Measurements from ENCODE around the gene MZF1. TPM values are rescaled to one million over a fixed set of nuclear protein-coding genes. Genes with fewer than 3 reads are reported as not detected.

The MZF1 gene
- total and polyA plus RNA-seq, 9 of the 15 experiments (the other 6 are each of a cell fraction or from before 2014, with no cell fraction given), result 0.31 to 29.3 (median 11.5) TPM

DNA sequence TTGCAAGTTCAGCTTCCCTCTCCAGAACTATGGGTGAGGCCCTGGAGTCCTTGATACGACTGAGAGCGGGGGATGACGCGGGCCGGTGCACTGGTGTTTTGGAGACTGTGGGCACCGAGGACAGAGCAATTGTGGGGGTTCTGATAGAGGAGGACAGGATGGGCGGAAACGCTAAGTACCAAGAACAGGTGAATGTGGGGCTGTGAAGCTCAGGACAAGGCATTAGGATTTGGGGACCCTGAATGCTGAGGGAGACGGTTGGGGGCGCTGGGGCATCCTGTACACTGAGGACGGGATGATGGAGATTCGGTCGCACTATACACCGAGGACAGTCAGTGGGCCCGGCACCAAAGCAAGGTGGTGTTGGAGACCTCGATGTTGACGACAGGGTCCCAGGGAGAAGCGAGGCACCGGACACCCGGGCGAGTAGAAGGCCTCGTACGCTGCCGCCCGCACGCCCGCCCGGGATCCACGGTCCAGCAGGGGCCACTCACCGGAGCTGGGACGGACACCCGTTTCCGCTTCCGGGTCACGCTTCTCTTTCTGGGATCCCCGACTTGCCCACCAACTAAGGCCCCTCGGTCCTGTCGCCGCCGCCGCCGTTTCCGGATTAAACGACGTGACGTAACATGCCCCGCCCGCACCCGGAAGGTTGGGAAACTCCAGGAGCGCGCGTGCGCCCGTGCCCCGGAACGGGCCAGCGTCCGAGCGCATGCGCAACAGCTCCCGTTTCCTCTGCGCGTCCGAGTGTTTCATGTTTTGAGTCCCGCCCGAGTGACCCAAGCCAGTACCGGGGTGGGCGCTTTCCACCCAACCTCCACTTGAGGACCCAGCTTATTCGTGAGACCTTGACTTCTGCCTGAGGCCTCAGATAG lies 18.4 kb downstream of the MZF1 start, which contains the start of gene CHMP2A (continued):
- TF ChIP-seq, protein P1, sequence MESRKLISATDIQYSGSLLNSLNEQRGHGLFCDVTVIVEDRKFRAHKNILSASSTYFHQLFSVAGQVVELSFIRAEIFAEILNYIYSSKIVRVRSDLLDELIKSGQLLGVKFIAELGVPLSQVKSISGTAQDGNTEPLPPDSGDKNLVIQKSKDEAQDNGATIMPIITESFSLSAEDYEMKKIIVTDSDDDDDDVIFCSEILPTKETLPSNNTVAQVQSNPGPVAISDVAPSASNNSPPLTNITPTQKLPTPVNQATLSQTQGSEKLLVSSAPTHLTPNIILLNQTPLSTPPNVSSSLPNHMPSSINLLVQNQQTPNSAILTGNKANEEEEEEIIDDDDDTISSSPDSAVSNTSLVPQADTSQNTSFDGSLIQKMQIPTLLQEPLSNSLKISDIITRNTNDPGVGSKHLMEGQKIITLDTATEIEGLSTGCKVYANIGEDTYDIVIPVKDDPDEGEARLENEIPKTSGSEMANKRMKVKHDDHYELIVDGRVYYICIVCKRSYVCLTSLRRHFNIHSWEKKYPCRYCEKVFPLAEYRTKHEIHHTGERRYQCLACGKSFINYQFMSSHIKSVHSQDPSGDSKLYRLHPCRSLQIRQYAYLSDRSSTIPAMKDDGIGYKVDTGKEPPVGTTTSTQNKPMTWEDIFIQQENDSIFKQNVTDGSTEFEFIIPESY (CRISPR knock-in tag; IDR thresholded peaks at IDR 0.05), result no peak; the same call in 1 of the 2 replicates
- TF ChIP-seq ZBTB5 (IDR thresholded peaks at IDR 0.05) (no peak), CCAR2 (IDR thresholded peaks at IDR 0.05; ENCODE audit: low read depth, low read length) (no peak), LCOR (CRISPR knock-in tag; IDR thresholded peaks at IDR 0.05) (peak; percentile 77), HDAC6 (IDR thresholded peaks at IDR 0.05; ENCODE audit: low read depth, low read length) (no peak), NR2C2 (CRISPR knock-in tag; IDR thresholded peaks at IDR 0.05) (peak; percentile 99), NR2C2 (tag; IDR thresholded peaks at IDR 0.05) (peak; percentile 100), ZNF583 (CRISPR knock-in tag; IDR thresholded peaks at IDR 0.05) (no peak), SREBF1 (IDR thresholded peaks at IDR 0.05; ENCODE audit: borderline replicate concordance, low read depth, low read length) (no peak), HLTF (IDR thresholded peaks at IDR 0.05) (peak; percentile 53; the same call in 1 of the 2 replicates), MAZ (CRISPR knock-in tag; conservative IDR thresholded peaks at IDR 0.05 in 1 of 2, IDR thresholded peaks at IDR 0.05 in 1 of 2) (peak; percentile 95 to 97), SREBF2 (CRISPR knock-in tag; IDR thresholded peaks at IDR 0.05) (no peak), SMAD3 (CRISPR knock-in tag; conservative IDR thresholded peaks at IDR 0.05) (peak; percentile 41; the same call in 1 of the 2 replicates), MNT (conservative IDR thresholded peaks at IDR 0.05) (peak; percentile 82 to 90), STAG1 (CRISPR knock-in tag; IDR thresholded peaks at IDR 0.05; ENCODE audit: borderline replicate concordance) (no peak), ZNF551 (CRISPR knock-in tag; IDR thresholded peaks at IDR 0.05) (no peak), SOX6 (IDR thresholded peaks at IDR 0.05) (peak; percentile 61), ZFX (CRISPR knock-in tag; IDR thresholded peaks at IDR 0.05) (peak; percentile 87), MBD2 (IDR thresholded peaks at IDR 0.05; ENCODE audit: borderline replicate concordance, low read depth) (peak; percentile 57), ZNF707 (CRISPR knock-in tag; conservative IDR thresholded peaks at IDR 0.05) (no peak), POLR2B (IDR thresholded peaks at IDR 0.05; ENCODE audit: low read depth, partially characterized antibody) (peak; percentile 96), ZNF586 (CRISPR knock-in tag; conservative IDR thresholded peaks at IDR 0.05) (no peak)

Measured in K562 (cell line).